ENCODE data around the gene KEL. TPM values are rescaled to one million over a fixed set of nuclear protein-coding genes. Genes with fewer than 3 reads are reported as not detected.

The KEL gene
- total RNA-seq, 1 donor from 2014 or later, result 0.64 TPM

GRCh38 chr7:142910031-142910433 is 52.1 kb downstream of the KEL start:
- Mint-ChIP-seq H3K4me3 (ENCODE audit: unreplicated experiment) (no peak overlapping the region), H3K4me1 (ENCODE audit: low read depth, unreplicated experiment) (no peaks in the 10 kb centered on the region), H3K36me3 (ENCODE audit: unreplicated experiment) (no peaks in the 10 kb centered on the region), H3K27me3 (ENCODE audit: unreplicated experiment) (peaks cover 2% of the 10 kb centered on the region), H3K27ac (ENCODE audit: unreplicated experiment) (no peak overlapping the region), H3K9me3 (ENCODE audit: unreplicated experiment) (peaks cover 3% of the 10 kb centered on the region)
- no peak for TF ChIP-seq CTCF (IDR thresholded peaks at IDR 0.05; ENCODE audit: partially characterized antibody, unreplicated experiment)
- DNase-seq, result no peak

- Mint-ChIP-seq H3K27ac (ENCODE audit: unreplicated experiment) (no peak overlapping the region), H3K4me3 (ENCODE audit: unreplicated experiment) (no peak overlapping the region), H3K27me3 (ENCODE audit: unreplicated experiment) (peaks cover 2% of the 10 kb centered on the region), H3K9me3 (ENCODE audit: unreplicated experiment) (peaks cover 3% of the 10 kb centered on the region), H3K36me3 (ENCODE audit: unreplicated experiment) (no peaks in the 10 kb centered on the region), H3K4me1 (ENCODE audit: low read depth, unreplicated experiment) (no peaks in the 10 kb centered on the region)
- no peak for TF ChIP-seq CTCF (IDR thresholded peaks at IDR 0.05; ENCODE audit: partially characterized antibody, unreplicated experiment)
- no peak for DNase-seq
Measured at GRCh38 chr7:142908921-142909890, 53.0 kb downstream of the KEL start.

GRCh38 chr7:142908290-142908689 is 53.9 kb downstream of the KEL start:
- DNase-seq, result no peak

GRCh38 chr7:142906643-142907042 is 55.5 kb downstream of the KEL start:
- H3K9me3 Mint-ChIP-seq (ENCODE audit: unreplicated experiment), result peaks cover 3% of the 10 kb centered on the region
- no peaks in the 10 kb centered on the region for H3K36me3 Mint-ChIP-seq (ENCODE audit: unreplicated experiment)
- no peak for TF ChIP-seq CTCF (IDR thresholded peaks at IDR 0.05; ENCODE audit: partially characterized antibody, unreplicated experiment)
- no peak overlapping the region for H3K27ac Mint-ChIP-seq (ENCODE audit: unreplicated experiment)
- H3K27me3 Mint-ChIP-seq (ENCODE audit: unreplicated experiment), result no peaks in the 10 kb centered on the region
- no peak for DNase-seq
- H3K4me3 Mint-ChIP-seq (ENCODE audit: unreplicated experiment), result no peak overlapping the region
- no peaks in the 10 kb centered on the region for H3K4me1 Mint-ChIP-seq (ENCODE audit: low read depth, unreplicated experiment)

More at GRCh38 chr7:142908290-142908689, 53.9 kb downstream of the KEL start:
- Mint-ChIP-seq H3K27ac (ENCODE audit: unreplicated experiment) (no peak overlapping the region), H3K4me1 (ENCODE audit: low read depth, unreplicated experiment) (no peaks in the 10 kb centered on the region), H3K9me3 (ENCODE audit: unreplicated experiment) (peaks cover 3% of the 10 kb centered on the region), H3K4me3 (ENCODE audit: unreplicated experiment) (no peak overlapping the region), H3K27me3 (ENCODE audit: unreplicated experiment) (peaks cover 2% of the 10 kb centered on the region), H3K36me3 (ENCODE audit: unreplicated experiment) (no peaks in the 10 kb centered on the region)
- no peak for TF ChIP-seq CTCF (IDR thresholded peaks at IDR 0.05; ENCODE audit: partially characterized antibody, unreplicated experiment)

- no peaks in the 10 kb centered on the region for H3K27me3 Mint-ChIP-seq (ENCODE audit: unreplicated experiment)
- DNase-seq, result no peak
- no peak overlapping the region for H3K27ac Mint-ChIP-seq (ENCODE audit: unreplicated experiment)
Measured at GRCh38 chr7:142905759-142906158, 56.4 kb downstream of the KEL start.

More at GRCh38 chr7:142905759-142906158, 56.4 kb downstream of the KEL start:
- H3K4me3 Mint-ChIP-seq (ENCODE audit: unreplicated experiment), result no peak overlapping the region
- H3K36me3 Mint-ChIP-seq (ENCODE audit: unreplicated experiment), result no peaks in the 10 kb centered on the region
- H3K9me3 Mint-ChIP-seq (ENCODE audit: unreplicated experiment), result peaks cover 3% of the 10 kb centered on the region
- no peaks in the 10 kb centered on the region for H3K4me1 Mint-ChIP-seq (ENCODE audit: low read depth, unreplicated experiment)
- no peak for TF ChIP-seq CTCF (IDR thresholded peaks at IDR 0.05; ENCODE audit: partially characterized antibody, unreplicated experiment)
